Heart left ventricle (tissue), 16 donors: ENCODE measurements around the gene MTF1. TPM values are rescaled to one million over a fixed set of nuclear protein-coding genes. Genes with fewer than 3 reads are reported as not detected.
A peak's percentile ranks its signal among the peaks of the same experiment; 100 is the strongest.

Experiments used
- ATAC-seq, 4 donors: fragments of 200-7000 bp; cut with Tn5 transposase; one replicate each; pipeline ENCODE4 v1.9.1; 2020 to 2022; ENCODE audit warnings: moderate library complexity in 4 of 4, mild to moderate bottlenecking in 3 of 4, moderate number of reproducible peaks in 1 of 4
- DNase-seq, 5 donors: peaks; one replicate each; pipeline ENCODE4 v3.0.0-alpha.2; 2020
- H3K27ac ChIP-seq, 12 donors: fragments of 200-600 bp; sonication (generic) in 4 of 12; one replicate each; pipeline versions ENCODE4 v1.5.0 to v1.8.0; 2016 to 2022; ENCODE audit warnings: mild to moderate bottlenecking in 2 of 12
- H3K27me3 ChIP-seq, 9 donors: fragments of 200-600 bp; sonication (generic) in 2 of 9; one replicate each; pipeline versions ENCODE4 v1.5.1 to v1.8.0; 2016 to 2022; ENCODE audit warnings: mild to moderate bottlenecking in 3 of 9
- H3K36me3 ChIP-seq, 9 donors: fragments of 200-600 bp; sonication (generic) in 2 of 9; one replicate each; pipeline versions ENCODE4 v1.5.0 to v1.8.0; 2018 to 2022; ENCODE audit warnings: mild to moderate bottlenecking in 2 of 9
- H3K4me1 ChIP-seq, 12 donors: fragments of 200-600 bp; sonication (generic) in 4 of 12; one replicate each; pipeline versions ENCODE4 v1.5.0 to v1.8.0; 2016 to 2022; ENCODE audit warnings: mild to moderate bottlenecking in 3 of 12
- H3K4me3 ChIP-seq, 12 donors: fragments of 200-600 bp; sonication (generic) in 4 of 12; one replicate each; pipeline versions ENCODE4 v1.5.0 to v1.8.0; 2017 to 2022; ENCODE audit warnings: mild to moderate bottlenecking in 9 of 12, moderate library complexity in 4 of 12
- H3K9me3 ChIP-seq, 12 donors: fragments of 200-600 bp; sonication (generic) in 4 of 12; one replicate each; pipeline versions ENCODE4 v1.5.0 to v1.8.0; 2016 to 2022; ENCODE audit warnings: mild to moderate bottlenecking in 1 of 12
- CTCF ChIP-seq, 12 donors: fragments of 200-600 bp; sonication (generic) in 4 of 12; IDR thresholded peaks; one replicate each; pipeline versions ENCODE4 v1.5.0 to v1.8.0; 2018 to 2022; ENCODE audit warnings: antibody characterized with exemption in 12 of 12, mild to moderate bottlenecking in 5 of 12
- POLR2A ChIP-seq, 2 donors: fragments of 450-650 bp; IDR thresholded peaks; one replicate each; pipeline ENCODE4 v1.6.1; 2017; ENCODE audit warnings: antibody characterized with exemption in 2 of 2, mild to moderate bottlenecking in 2 of 2, moderate library complexity in 2 of 2
- WGBS, 4 donors: extraction: QIAGEN DNeasy Blood & Tissue Kit in 2 of 4; methylation state at CpG; one replicate each; pipeline versions ENCODE4 v1.1.5 to v1.1.7; 2013 to 2018; 5-methylcytosine and 5-hydroxymethylcytosine counted together
- intact Hi-C, 10 donors: fragments of 100-400 bp; cut with DNase I; formaldehyde crosslinking; loops; one replicate each; pipeline versions ENCODE4 v1.11.1 to v1.14.2; 2022
- polyA plus RNA-seq, 2 donors: library from polyadenylated mRNA; stranded (reverse); fragments of 200-250 nt; gene quantifications; one replicate each; pipeline ENCODE4 v1.2.3, GENCODE V29; 2013
- total RNA-seq, 9 donors: library from RNA; depleted of rRNA in 2 of 9; stranded (reverse); fragments of >200 nt in 2 of 9; fragmentation: NEBNext Ultra II Directional in 3 of 9; extraction: Animal tissue kit (Norgen Biotek cat#: 25700) in 3 of 9; gene quantifications; one replicate each; pipeline versions ENCODE4 v1.1.0 to v1.2.4, GENCODE V29; 2016 to 2023
- donor health status: ischemic (EF 13 %, LVEDD 7.1; RV severe dilation, severe dysfunction).
- donor health status: healthy with polysubstance abuse.
- donor health status: DM: no; HTN: yes; CAD: no.
- donor health status: DM: no; HTN: no; CAD: no.
- donor health status: ischemic (EF 25% LVEDD 6.9; RV normal size, moderate dysfunction).
- donor health status: ischemic (EF 25% LVEDD 5.7; RV mildly dilated, moderate dysfunction).
- donor health status: healthy.
- donor health status: DM: yes; HTN: yes; CAD: no.
- donor health status: ischemic (EF 35%, LVEDD 5.7; RV mildly dilated, moderate dysfunction).
- donor health status: nonischemic (EF 11% LVEDD 7.7; RV severe dilation, severe dysfunction).
- donor health status: DM: yes; HTN: yes; CAD: no.
- donor health status: PGD.
- donor health status: ischemic (EF 29% LVEDD 5.4; RV normal size, mild dysfunction).
- donor health status: nonischemic (EF 23%, LVEDD 6.1; RV moderate dilation, normal function).

Gene MTF1
- total and polyA plus RNA-seq, 11 donors, result 1.7 to 19.5 (median 12.0) TPM

- ATAC-seq (no peak), DNase-seq (no peak)
- Histone ChIP-seq H3K27me3 (peaks cover 28 to 87% (median 56%) of the 10 kb centered on the region in 9 donors), H3K36me3 (no peaks in the 10 kb centered on the region), H3K4me1 (no peaks in the 10 kb centered on the region), H3K4me3 (no peak overlapping the region), H3K9me3 (no peaks in the 10 kb centered on the region), H3K27ac (no peak overlapping the region)
- intact Hi-C loops, result no loop called here
- 6 to 15% (median 8%) methylated on average over 21 to 27 of the region's 27 CpGs for WGBS, 4 donors
- no peak for TF ChIP-seq CTCF (IDR thresholded peaks at IDR 0.05)
- no peak for TF ChIP-seq POLR2A (IDR thresholded peaks at IDR 0.05)
Observed at GRCh38 chr1:37765916-37766664, 93.3 kb downstream of the MTF1 start.

DNA sequence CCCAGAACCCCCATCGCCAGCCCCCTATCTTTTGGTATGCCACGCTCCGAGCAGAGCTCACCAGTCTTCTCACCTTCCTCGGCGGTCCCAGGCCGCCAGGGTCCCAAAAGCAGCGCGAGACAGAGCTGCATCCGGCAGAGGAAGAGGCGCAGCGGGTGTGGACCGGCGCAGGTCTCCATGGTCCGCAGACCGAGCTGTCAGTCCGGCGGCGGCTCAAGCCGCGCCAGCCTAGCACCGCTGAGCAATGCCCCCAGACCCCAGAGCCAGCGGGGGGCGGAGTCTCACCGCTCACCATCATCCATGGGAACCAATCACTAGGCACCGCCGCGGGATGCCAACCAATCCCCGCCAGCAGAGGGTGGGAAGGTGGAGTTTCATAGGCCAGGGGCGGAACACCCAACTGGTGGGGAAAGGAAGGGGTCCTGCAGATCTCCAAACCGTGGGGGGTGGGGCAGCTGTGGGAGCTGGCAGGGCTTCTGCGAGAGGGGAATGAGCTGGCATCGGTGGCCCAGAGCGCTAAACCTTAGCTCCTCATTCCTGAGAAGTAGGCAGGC lies 94.4 kb downstream of the MTF1 start, which contains the start of gene EPHA10:
EPHA10 (minus strand) TSS at position 233 of the 554 bp plus-strand sequence; CDS start at position 179, 54 bp downstream.
- no peak for ATAC-seq
- no peaks in the 10 kb centered on the region for H3K4me1 ChIP-seq
- no peaks in the 10 kb centered on the region for H3K36me3 ChIP-seq
- intact Hi-C loops, result no loop called here
- WGBS, 4 donors, result 3 to 4% (median 3%) methylated on average over 31 to 33 of the region's 33 CpGs
- TF ChIP-seq POLR2A (IDR thresholded peaks at IDR 0.05) (no peak), CTCF (IDR thresholded peaks at IDR 0.05) (no peak)
- H3K27me3 ChIP-seq, result peaks cover 30 to 89% (median 62%) of the 10 kb centered on the region in 9 donors
- H3K4me3 ChIP-seq, result peak within 1 kb of the TSS in 1 of 12 donors; percentile 6
- no peak for DNase-seq
- no peak within 1 kb of the TSS for H3K27ac ChIP-seq
- no peaks in the 10 kb centered on the region for H3K9me3 ChIP-seq

GRCh38 chr1:37764414-37764825 lies 95.0 kb downstream of the MTF1 start:
- Histone ChIP-seq H3K4me1 (no peaks in the 10 kb centered on the region), H3K27me3 (peaks cover 30 to 93% (median 63%) of the 10 kb centered on the region in 9 donors), H3K9me3 (no peaks in the 10 kb centered on the region), H3K4me3 (no peak overlapping the region), H3K36me3 (no peaks in the 10 kb centered on the region), H3K27ac (no peak overlapping the region)
- TF ChIP-seq CTCF (IDR thresholded peaks at IDR 0.05) (no peak), POLR2A (IDR thresholded peaks at IDR 0.05) (no peak)
- ATAC-seq, result peak in 3 of 4 donors; percentile 37 to 64 (median 55)
- intact Hi-C loops, result no loop called here
- DNase-seq, result peak in 3 of 5 donors; percentile 15 to 50 (median 43)
- WGBS, 4 donors, result 2 to 8% (median 5%) methylated on average over 22 to 29 of the region's 29 CpGs

- TF ChIP-seq CTCF (IDR thresholded peaks at IDR 0.05) (no peak), POLR2A (IDR thresholded peaks at IDR 0.05) (no peak)
- Histone ChIP-seq H3K4me1 (no peaks in the 10 kb centered on the region), H3K27ac (no peak overlapping the region), H3K36me3 (no peaks in the 10 kb centered on the region), H3K27me3 (peaks cover 30 to 93% (median 66%) of the 10 kb centered on the region in 9 donors), H3K9me3 (no peaks in the 10 kb centered on the region), H3K4me3 (no peak overlapping the region)
- intact Hi-C loops, result no loop called here
- ATAC-seq, result no peak
- 19 to 31% (median 22%) methylated on average over 19 to 25 of the region's 25 CpGs for WGBS, 4 donors
- no peak for DNase-seq
Observed at GRCh38 chr1:37763791-37764413, 95.5 kb downstream of the MTF1 start.
